ENCODE data around the gene AGPAT4. TPM values are rescaled to one million over a fixed set of nuclear protein-coding genes. Genes with fewer than 3 reads are reported as not detected.

The AGPAT4 gene
- polyA plus RNA-seq, 1 of the 3 experiments (the other 2 are of a cell fraction) = 3.9 TPM

DNA sequence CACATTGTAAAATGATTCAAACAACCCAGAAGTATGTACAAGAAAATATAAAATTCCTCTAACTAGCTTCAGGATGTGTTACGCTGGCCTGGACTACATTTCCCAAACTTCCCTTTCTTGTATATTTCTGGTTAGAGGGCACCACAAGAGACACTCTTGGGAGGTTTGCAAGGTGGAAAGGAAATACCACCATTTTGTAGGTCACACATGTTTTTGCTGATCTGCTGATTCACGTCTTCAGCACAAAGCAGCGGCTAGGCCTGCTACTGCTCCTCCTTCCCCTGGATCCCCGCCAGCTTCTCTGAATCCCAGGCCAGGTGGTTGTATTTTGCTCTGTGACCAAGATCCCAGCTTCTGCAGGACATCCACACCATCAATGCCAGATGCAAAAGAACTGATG lies 104.2 kb downstream of the AGPAT4 start:
- CTCF ChIA-PET = interaction anchor here (0.6 to 1.3 kb wide), 5 partner anchors 10 to 210 kb away, joined by 3 to 4 read pairs (median 3); no protein-coding TSS in a partner anchor
- H2AFZ ChIP-seq (ENCODE audit: low read depth) = no peak overlapping the region
- H4K20me1 ChIP-seq (ENCODE audit: insufficient read depth) = no peaks in the 10 kb centered on the region
- H3K79me2 ChIP-seq (ENCODE audit: insufficient read depth) = no peaks in the 10 kb centered on the region; the same call in 1 of the 2 replicates
- H3K9ac ChIP-seq = no peak overlapping the region
- POLR2A ChIA-PET = no interaction called here
- H3K4me1 ChIP-seq (ENCODE audit: control insufficient read depth in 1 of 2, insufficient read depth in 2 of 2, low read depth in 1 of 2, low read length in 1 of 2) = peaks cover 16 to 29% of the 10 kb centered on the region in 2 experiments; a peak in 3 of 4 replicates
- peak; percentile 67 for DNase-seq
- H3F3A ChIP-seq (replicated peaks; ENCODE audit: insufficient read depth) = peaks cover 16% of the 10 kb centered on the region
- H3K4me2 ChIP-seq = 0 out of 2 replicates have a peak overlapping the region, but pooled peaks have one; percentile 30
- H3K36me3 ChIP-seq (replicated peaks in 1 of 2; ENCODE audit: control insufficient read depth in 1 of 2, insufficient read depth in 2 of 2, low read length in 1 of 2) = peaks cover 0 to 3% of the 10 kb centered on the region in 2 experiments
- no peak overlapping the region for H3K4me3 ChIP-seq (ENCODE audit: low read depth in 2 of 2, low read length in 1 of 2)
- H3K9me2 ChIP-seq = no peaks in the 10 kb centered on the region
- no peaks in the 10 kb centered on the region for H3K9me3 ChIP-seq
- H3K27me3 ChIP-seq (ENCODE audit: insufficient read depth) = no peaks in the 10 kb centered on the region
- peak overlapping the region; percentile 64 to 65 for H3K27ac ChIP-seq (ENCODE audit: low read depth in 2 of 2, low read length in 1 of 2)
- WGBS (ENCODE audit: low lambda C conversion rate) = 62% methylated on average over 4 of the region's 4 CpGs
- TF ChIP-seq TCF12 (IDR thresholded peaks at IDR 0.05) = peak; percentile 45
- no peak for TF ChIP-seq TAF1 (IDR thresholded peaks at IDR 0.05; ENCODE audit: borderline replicate concordance, low read depth, low read length)
- TF ChIP-seq ELF1 (IDR thresholded peaks at IDR 0.05) = no peak
- no peak for TF ChIP-seq USF2 (IDR thresholded peaks at IDR 0.05; ENCODE audit: borderline replicate concordance, low read depth, low read length)
- peak; percentile 58 for TF ChIP-seq MAX (IDR thresholded peaks at IDR 0.05; ENCODE audit: low read depth)
- no peak for TF ChIP-seq EZH2phosphoT487 (IDR thresholded peaks at IDR 0.05; ENCODE audit: borderline replicate concordance, low read depth)
- TF ChIP-seq, protein P1, sequence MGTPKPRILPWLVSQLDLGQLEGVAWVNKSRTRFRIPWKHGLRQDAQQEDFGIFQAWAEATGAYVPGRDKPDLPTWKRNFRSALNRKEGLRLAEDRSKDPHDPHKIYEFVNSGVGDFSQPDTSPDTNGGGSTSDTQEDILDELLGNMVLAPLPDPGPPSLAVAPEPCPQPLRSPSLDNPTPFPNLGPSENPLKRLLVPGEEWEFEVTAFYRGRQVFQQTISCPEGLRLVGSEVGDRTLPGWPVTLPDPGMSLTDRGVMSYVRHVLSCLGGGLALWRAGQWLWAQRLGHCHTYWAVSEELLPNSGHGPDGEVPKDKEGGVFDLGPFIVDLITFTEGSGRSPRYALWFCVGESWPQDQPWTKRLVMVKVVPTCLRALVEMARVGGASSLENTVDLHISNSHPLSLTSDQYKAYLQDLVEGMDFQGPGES (IDR thresholded peaks at IDR 0.05; ENCODE audit: low read depth, low read length) = no peak
- TF ChIP-seq YY1 (IDR thresholded peaks at IDR 0.05; ENCODE audit: low read depth) = no peak
- TF ChIP-seq RXRA (IDR thresholded peaks at IDR 0.05; ENCODE audit: borderline replicate concordance, low read depth) = no peak
- peak; percentile 68 for TF ChIP-seq NFIC (IDR thresholded peaks at IDR 0.05; ENCODE audit: borderline replicate concordance)
- TF ChIP-seq GATA2 (CRISPR knock-in tag; IDR thresholded peaks at IDR 0.05) = no peak
- no peak for TF ChIP-seq EP300 (IDR thresholded peaks at IDR 0.05; ENCODE audit: borderline replicate concordance in 1 of 2, low read depth in 1 of 2, low read length in 1 of 2)
- TF ChIP-seq POLR2AphosphoS5 (IDR thresholded peaks at IDR 0.05; ENCODE audit: low read depth, low read length) = no peak
- no peak for TF ChIP-seq REST (IDR thresholded peaks at IDR 0.05; ENCODE audit: low read depth, low read length)
- 0 out of 2 replicates have a peak, but pooled peaks have one; percentile 21 for TF ChIP-seq MXI1 (IDR thresholded peaks at IDR 0.05; ENCODE audit: low read depth, low read length)
- no peak for TF ChIP-seq ZBTB33 (IDR thresholded peaks at IDR 0.05; ENCODE audit: borderline replicate concordance, low read depth)
- TF ChIP-seq, protein P2, sequence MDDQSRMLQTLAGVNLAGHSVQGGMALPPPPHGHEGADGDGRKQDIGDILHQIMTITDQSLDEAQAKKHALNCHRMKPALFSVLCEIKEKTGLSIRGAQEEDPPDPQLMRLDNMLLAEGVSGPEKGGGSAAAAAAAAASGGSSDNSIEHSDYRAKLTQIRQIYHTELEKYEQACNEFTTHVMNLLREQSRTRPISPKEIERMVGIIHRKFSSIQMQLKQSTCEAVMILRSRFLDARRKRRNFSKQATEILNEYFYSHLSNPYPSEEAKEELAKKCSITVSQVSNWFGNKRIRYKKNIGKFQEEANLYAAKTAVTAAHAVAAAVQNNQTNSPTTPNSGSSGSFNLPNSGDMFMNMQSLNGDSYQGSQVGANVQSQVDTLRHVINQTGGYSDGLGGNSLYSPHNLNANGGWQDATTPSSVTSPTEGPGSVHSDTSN (IDR thresholded peaks at IDR 0.05) = no peak
- TF ChIP-seq FOXM1 (IDR thresholded peaks at IDR 0.05; ENCODE audit: low read depth) = no peak
- no peak for TF ChIP-seq RAD21 (IDR thresholded peaks at IDR 0.05; ENCODE audit: low read length)
- no peak for TF ChIP-seq RFX5 (IDR thresholded peaks at IDR 0.05; ENCODE audit: low read length)
- no peak for TF ChIP-seq JUND (IDR thresholded peaks at IDR 0.05)
- TF ChIP-seq TEAD4 (IDR thresholded peaks at IDR 0.05; ENCODE audit: borderline replicate concordance, insufficient read depth) = no peak
- TF ChIP-seq, protein P3, sequence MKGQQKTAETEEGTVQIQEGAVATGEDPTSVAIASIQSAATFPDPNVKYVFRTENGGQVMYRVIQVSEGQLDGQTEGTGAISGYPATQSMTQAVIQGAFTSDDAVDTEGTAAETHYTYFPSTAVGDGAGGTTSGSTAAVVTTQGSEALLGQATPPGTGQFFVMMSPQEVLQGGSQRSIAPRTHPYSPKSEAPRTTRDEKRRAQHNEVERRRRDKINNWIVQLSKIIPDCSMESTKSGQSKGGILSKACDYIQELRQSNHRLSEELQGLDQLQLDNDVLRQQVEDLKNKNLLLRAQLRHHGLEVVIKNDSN (IDR thresholded peaks at IDR 0.05; ENCODE audit: borderline replicate concordance, low read depth) = no peak
- no peak for TF ChIP-seq MEF2A (IDR thresholded peaks at IDR 0.05; ENCODE audit: borderline replicate concordance, low read depth)
